ENCODE data around the gene KCNAB1. TPM values are rescaled to one million over a fixed set of nuclear protein-coding genes. Genes with fewer than 3 reads are reported as not detected.

Gene KCNAB1
- polyA plus RNA-seq, 3 donors: 2.6 to 3.3 (median 3.2) TPM

GRCh38 chr3:156311930-156312329 is 191.6 kb downstream of the KCNAB1 start:
- no peak for DNase-seq

- no peak for DNase-seq
These were observed 195.7 kb downstream of the KCNAB1 start for GRCh38 chr3:156316076-156316475.

- DNase-seq: no peak
These were observed 197.2 kb downstream of the KCNAB1 start for GRCh38 chr3:156317462-156318074.

- no peak for DNase-seq
These were observed 201.6 kb downstream of the KCNAB1 start for GRCh38 chr3:156321945-156322344.

- no peak for DNase-seq
These were observed 203.1 kb downstream of the KCNAB1 start for GRCh38 chr3:156323466-156323865.

- DNase-seq: no peak
These were observed 210.0 kb downstream of the KCNAB1 start for GRCh38 chr3:156330415-156330814.

GRCh38 chr3:156332304-156332703 is 211.9 kb downstream of the KCNAB1 start:
- no peak for DNase-seq

GRCh38 chr3:156334841-156335545 is 214.6 kb downstream of the KCNAB1 start:
- no peak for DNase-seq

- no peak for DNase-seq
These were observed 219.1 kb downstream of the KCNAB1 start for GRCh38 chr3:156339491-156339890.

- no peak for DNase-seq
These were observed 221.0 kb downstream of the KCNAB1 start for GRCh38 chr3:156341332-156341731.

GRCh38 chr3:156341831-156342416 is 221.5 kb downstream of the KCNAB1 start:
- no peak for DNase-seq

GRCh38 chr3:156344215-156344614 is 223.8 kb downstream of the KCNAB1 start:
- no peak for DNase-seq

GRCh38 chr3:156349111-156349510 is 228.7 kb downstream of the KCNAB1 start:
- DNase-seq: no peak

GRCh38 chr3:156349978-156350377 is 229.6 kb downstream of the KCNAB1 start:
- no peak for DNase-seq

- no peak for DNase-seq
These were observed 230.4 kb downstream of the KCNAB1 start for GRCh38 chr3:156350781-156351180.

GRCh38 chr3:156351783-156352182 is 231.4 kb downstream of the KCNAB1 start:
- DNase-seq: no peak

GRCh38 chr3:156352728-156353127 is 232.3 kb downstream of the KCNAB1 start:
- no peak for DNase-seq

- no peak for DNase-seq
These were observed 233.2 kb downstream of the KCNAB1 start for GRCh38 chr3:156353563-156353962.

GRCh38 chr3:156356537-156357363 is 236.4 kb downstream of the KCNAB1 start:
- no peak for DNase-seq

GRCh38 chr3:156358232-156358631 is 237.9 kb downstream of the KCNAB1 start:
- DNase-seq: no peak

GRCh38 chr3:156359368-156359767 is 239.0 kb downstream of the KCNAB1 start:
- no peak for DNase-seq

GRCh38 chr3:156360083-156360482 is 239.7 kb downstream of the KCNAB1 start:
- no peak for DNase-seq
